NCI-H1694 treated with DMSO at 0.1 percent for 48 hours (cell line): ENCODE data around the gene NMRAL1.

ENCODE experiments used
- DNase-seq: peaks from one replicate; lab custom pipeline; 2025; lab: John Stamatoyannopoulos, UW

NMRAL1 gene

GRCh38 chr16:4474192-4474961, at the start of gene NMRAL1:
Gene NMRAL1, minus strand, starts transcription at chr16:4474625. Its CDS starts 493 bp downstream, at chr16:4474132.
- DNase-seq: peak; percentile 83

GRCh38 chr16:4523686-4524085, 49.3 kb upstream of the NMRAL1 start:
- no peak for DNase-seq

- DNase-seq: peak; percentile 89
Observed at GRCh38 chr16:4522051-4522581, 47.7 kb upstream of the NMRAL1 start.

GRCh38 chr16:4520913-4521312, 46.5 kb upstream of the NMRAL1 start:
- no peak for DNase-seq

GRCh38 chr16:4519274-4520058, 45.0 kb upstream of the NMRAL1 start:
- DNase-seq: no peak

GRCh38 chr16:4517812-4518680, 43.6 kb upstream of the NMRAL1 start:
- DNase-seq: peak; percentile 33

- no peak for DNase-seq
Observed at GRCh38 chr16:4515611-4516233, 41.3 kb upstream of the NMRAL1 start.

GRCh38 chr16:4514606-4515005, 40.2 kb upstream of the NMRAL1 start:
- no peak for DNase-seq

- no peak for DNase-seq
Observed at GRCh38 chr16:4513881-4514280, 39.5 kb upstream of the NMRAL1 start.

- DNase-seq: no peak
Observed at GRCh38 chr16:4513086-4513860, 38.8 kb upstream of the NMRAL1 start.

- no peak for DNase-seq
Observed at GRCh38 chr16:4512473-4512872, 38.0 kb upstream of the NMRAL1 start.

- DNase-seq: peak; percentile 50
Observed at GRCh38 chr16:4511441-4512082, 37.1 kb upstream of the NMRAL1 start.

- no peak for DNase-seq
Observed at GRCh38 chr16:4510747-4511426, 36.5 kb upstream of the NMRAL1 start.

GRCh38 chr16:4510131-4510530, 35.7 kb upstream of the NMRAL1 start:
- DNase-seq: no peak

- no peak for DNase-seq
Observed at GRCh38 chr16:4509420-4509819, 35.0 kb upstream of the NMRAL1 start.

- no peak for DNase-seq
Observed at GRCh38 chr16:4508806-4509205, 34.4 kb upstream of the NMRAL1 start.

GRCh38 chr16:4507588-4508345, 33.3 kb upstream of the NMRAL1 start:
- no peak for DNase-seq

GRCh38 chr16:4506450-4506849, 32.0 kb upstream of the NMRAL1 start:
- peak; percentile 42 for DNase-seq
